Neural cell (in vitro differentiated cells): ENCODE data around the gene DIPK2B. TPM values are rescaled to one million over a fixed set of nuclear protein-coding genes. Genes with fewer than 3 reads are reported as not detected.

Source experiments
- H2AFZ ChIP-seq: fragments of 200-600, 300-800 bp; sonication (generic), shearing (Covaris generic); 2 replicates; pipeline ENCODE4 v1.6.0; 2014; ENCODE audit warnings: low read depth, mild to moderate bottlenecking, antibody characterized with exemption, low read length, moderate library complexity
- H3F3A ChIP-seq: fragments of 200-600 bp; shearing (Covaris generic); 2 replicates; pipeline ENCODE4 v1.6.1; 2016; ENCODE audit warnings: mild to moderate bottlenecking, moderate library complexity, mixed read lengths, antibody characterized with exemption, low read length; ENCODE audit not compliant: insufficient read depth, poor library complexity, severe bottlenecking
- H3K27ac ChIP-seq: fragments of 200-600, 300-800 bp; sonication (generic), shearing (Covaris generic); 2 replicates; pipeline ENCODE4 v1.5.1; 2014; ENCODE audit warnings: mild to moderate bottlenecking, low read length, moderate library complexity
- H3K27me3 ChIP-seq: fragments of 300-800, 200-600 bp; sonication (generic), shearing (Covaris generic); 2 replicates; pipeline ENCODE4 v1.6.0; 2014; ENCODE audit warnings: mild to moderate bottlenecking, low read depth, low read length, moderate library complexity; ENCODE audit not compliant: insufficient read depth
- H3K36me3 ChIP-seq: fragments of 300-800, 200-600 bp; sonication (generic), shearing (Covaris generic); 2 replicates; pipeline ENCODE4 v1.5.1; 2014; ENCODE audit warnings: mild to moderate bottlenecking, antibody characterized with exemption, low read length, moderate library complexity; ENCODE audit not compliant: insufficient read depth
- H3K4me2 ChIP-seq: fragments of 300-800, 200-600 bp; sonication (generic), shearing (Covaris generic); 2 replicates; pipeline ENCODE4 v1.6.0; 2014; ENCODE audit warnings: mild to moderate bottlenecking, low read length
- H3K4me3 ChIP-seq: fragments of 300-800, 200-600 bp; sonication (generic), shearing (Covaris generic); 2 replicates; pipeline ENCODE4 v1.5.1; 2014; ENCODE audit warnings: mild to moderate bottlenecking, low read length, moderate library complexity
- H3K79me2 ChIP-seq: fragments of 200-600 bp; shearing (Covaris generic); replicated peaks from 2 replicates; pipeline ENCODE4 v1.6.0; 2014; ENCODE audit warnings: mild to moderate bottlenecking, low read length, moderate library complexity; ENCODE audit not compliant: insufficient read depth
- H3K9ac ChIP-seq: fragments of 300-800, 200-600 bp; sonication (generic), shearing (Covaris generic); 2 replicates; pipeline ENCODE4 v1.6.1; 2016; ENCODE audit warnings: mild to moderate bottlenecking, low read length, mixed read lengths
- H3K9me2 ChIP-seq: fragments of 200-600 bp; shearing (Covaris generic); 2 replicates; pipeline ENCODE4 v1.6.1; 2016; ENCODE audit warnings: mild to moderate bottlenecking, low read length, mixed read lengths; ENCODE audit not compliant: insufficient read depth
- H3K9me3 ChIP-seq: fragments of 200-600, 300-800 bp; sonication (generic), shearing (Covaris generic); 2 replicates; pipeline ENCODE4 v1.6.1; 2016; ENCODE audit warnings: mild to moderate bottlenecking, mixed run types, low read length, moderate library complexity, mixed read lengths
- H4K20me1 ChIP-seq: fragments of 200-600 bp; shearing (Covaris generic); 2 replicates; pipeline ENCODE4 v1.6.1; 2016; ENCODE audit warnings: mild to moderate bottlenecking, mixed run types; ENCODE audit not compliant: insufficient read depth
- EP300 ChIP-seq: fragments of 450-650 bp; conservative IDR thresholded peaks from 2 replicates; pipeline ENCODE4 v1.6.1; 2014; ENCODE audit warnings: antibody characterized with exemption, mild to moderate bottlenecking, moderate library complexity; ENCODE audit not compliant: poor library complexity, severe bottlenecking
- EZH2 ChIP-seq: fragments of 200-600, 300-800 bp; shearing (Covaris generic), sonication (generic); IDR thresholded peaks from 2 replicates; pipeline ENCODE4 v1.6.1; 2014; ENCODE audit warnings: antibody characterized with exemption, low read length, borderline replicate concordance, mild to moderate bottlenecking; ENCODE audit not compliant: insufficient read depth, poor library complexity, severe bottlenecking
- MXI1 ChIP-seq: fragments of 450-650 bp; conservative IDR thresholded peaks from 2 replicates; pipeline ENCODE4 v1.6.1; 2014; ENCODE audit warnings: antibody characterized with exemption, mild to moderate bottlenecking; ENCODE audit not compliant: poor library complexity, severe bottlenecking
- POLR2AphosphoS5 ChIP-seq: IDR thresholded peaks from 2 replicates; pipeline ENCODE4 v1.6.1; 2012
- RAD21 ChIP-seq: fragments of 450-650 bp; conservative IDR thresholded peaks from 2 replicates; pipeline ENCODE4 v1.6.1; 2014; ENCODE audit warnings: antibody characterized with exemption, mild to moderate bottlenecking, moderate library complexity
- REST ChIP-seq: IDR thresholded peaks from 2 replicates; pipeline ENCODE4 v1.6.1; 2012; ENCODE audit warnings: borderline replicate concordance
- SMC3 ChIP-seq: fragments of 450-650 bp; conservative IDR thresholded peaks from 2 replicates; pipeline ENCODE4 v1.6.1; 2014; ENCODE audit warnings: antibody characterized with exemption, mild to moderate bottlenecking, moderate library complexity; ENCODE audit not compliant: poor library complexity
- TAF1 ChIP-seq: IDR thresholded peaks from 2 replicates; pipeline ENCODE4 v1.6.1; 2012; ENCODE audit warnings: low read depth
- polyA plus RNA-seq: library from polyadenylated mRNA; depleted of rRNA; stranded (reverse); fragments of >200 nt; gene quantifications from 2 replicates; pipeline ENCODE4 v1.2.3, GENCODE V29; 2014
- TF ChIP-seq, protein P1 (sequence below): fragments of 450-650 bp; IDR thresholded peaks from 2 replicates; pipeline ENCODE4 v1.5.1; 2014; ENCODE audit warnings: antibody characterized with exemption, mild to moderate bottlenecking, moderate library complexity; ENCODE audit not compliant: poor library complexity, severe bottlenecking

DIPK2B gene
- polyA plus RNA-seq, 1 donor from 2014 or later = not detected

DNA sequence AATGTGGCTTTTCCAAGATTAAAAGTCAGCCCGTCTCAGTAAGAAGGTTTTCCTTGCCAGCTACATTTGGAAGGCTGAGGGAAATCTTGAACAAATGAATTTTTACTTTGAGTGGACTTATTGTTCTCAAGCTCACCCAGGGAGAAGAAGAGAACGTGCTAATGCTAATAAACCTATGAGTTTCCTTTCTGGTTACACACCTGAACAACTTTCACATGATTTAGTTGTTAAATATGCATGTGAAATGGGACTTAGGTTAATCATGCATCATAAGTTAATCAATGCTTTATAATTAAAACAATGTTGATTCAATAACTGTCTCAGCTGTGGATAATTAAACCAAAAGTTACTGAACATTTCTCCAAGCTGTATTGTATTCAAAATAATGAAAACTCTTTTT, 33.9 kb downstream of the DIPK2B start (continued):
- TF ChIP-seq MXI1 (no peak), EZH2 (no peak)

- Histone ChIP-seq H3K79me2 (no peaks in the 10 kb centered on the region), H3K36me3 (no peaks in the 10 kb centered on the region), H4K20me1 (no peaks in the 10 kb centered on the region), H2AFZ (no peak overlapping the region), H3K9me2 (no peaks in the 10 kb centered on the region), H3K9me3 (no peaks in the 10 kb centered on the region), H3F3A (no peaks in the 10 kb centered on the region), H3K27ac (no peak overlapping the region), H3K4me3 (no peak overlapping the region), H3K27me3 (no peaks in the 10 kb centered on the region), H3K9ac (no peak overlapping the region), H3K4me2 (no peak overlapping the region)
- TF ChIP-seq EZH2 (no peak), REST (no peak), EP300 (no peak), TAF1 (no peak), RAD21 (no peak), SMC3 (no peak), POLR2AphosphoS5 (no peak), MXI1 (no peak)
- TF ChIP-seq, protein P1, sequence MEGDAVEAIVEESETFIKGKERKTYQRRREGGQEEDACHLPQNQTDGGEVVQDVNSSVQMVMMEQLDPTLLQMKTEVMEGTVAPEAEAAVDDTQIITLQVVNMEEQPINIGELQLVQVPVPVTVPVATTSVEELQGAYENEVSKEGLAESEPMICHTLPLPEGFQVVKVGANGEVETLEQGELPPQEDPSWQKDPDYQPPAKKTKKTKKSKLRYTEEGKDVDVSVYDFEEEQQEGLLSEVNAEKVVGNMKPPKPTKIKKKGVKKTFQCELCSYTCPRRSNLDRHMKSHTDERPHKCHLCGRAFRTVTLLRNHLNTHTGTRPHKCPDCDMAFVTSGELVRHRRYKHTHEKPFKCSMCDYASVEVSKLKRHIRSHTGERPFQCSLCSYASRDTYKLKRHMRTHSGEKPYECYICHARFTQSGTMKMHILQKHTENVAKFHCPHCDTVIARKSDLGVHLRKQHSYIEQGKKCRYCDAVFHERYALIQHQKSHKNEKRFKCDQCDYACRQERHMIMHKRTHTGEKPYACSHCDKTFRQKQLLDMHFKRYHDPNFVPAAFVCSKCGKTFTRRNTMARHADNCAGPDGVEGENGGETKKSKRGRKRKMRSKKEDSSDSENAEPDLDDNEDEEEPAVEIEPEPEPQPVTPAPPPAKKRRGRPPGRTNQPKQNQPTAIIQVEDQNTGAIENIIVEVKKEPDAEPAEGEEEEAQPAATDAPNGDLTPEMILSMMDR = no peak
Measured at GRCh38 chrX:45165726-45166125, 35.0 kb downstream of the DIPK2B start.

DNA sequence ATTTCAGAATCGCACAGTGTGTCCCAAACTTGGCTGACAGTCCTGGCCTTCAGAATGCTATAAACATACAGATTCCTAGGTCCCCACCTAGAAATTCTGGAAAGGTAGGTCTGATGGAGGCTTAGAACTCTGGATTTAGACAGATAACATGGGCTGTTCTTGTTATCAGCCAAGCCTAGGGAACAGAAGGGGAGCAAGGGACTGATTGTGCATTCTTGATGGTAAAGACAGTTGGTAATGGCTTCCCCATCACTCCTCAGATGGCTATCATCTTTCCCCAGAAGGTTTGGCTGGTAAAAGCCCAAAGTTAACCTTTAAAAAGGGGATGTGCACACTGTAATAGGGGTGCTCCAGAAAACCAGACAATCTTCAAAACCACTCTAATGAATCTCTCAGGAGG, 35.7 kb downstream of the DIPK2B start:
- Histone ChIP-seq H3K36me3 (no peaks in the 10 kb centered on the region), H2AFZ (no peak overlapping the region), H4K20me1 (no peaks in the 10 kb centered on the region), H3K79me2 (no peaks in the 10 kb centered on the region), H3K27ac (no peak overlapping the region), H3K9me3 (no peaks in the 10 kb centered on the region), H3K9ac (no peak overlapping the region), H3K4me2 (no peak overlapping the region), H3F3A (no peaks in the 10 kb centered on the region), H3K9me2 (no peaks in the 10 kb centered on the region), H3K27me3 (no peaks in the 10 kb centered on the region), H3K4me3 (no peak overlapping the region)
- TF ChIP-seq SMC3 = no peak
- TF ChIP-seq EZH2 = no peak
- TF ChIP-seq, protein P1 = no peak
